ENCODE measurements around the gene GPR37L1.

Gene GPR37L1

GRCh38 chr1:202127836-202128622, 5.3 kb downstream of the GPR37L1 start:
- Histone ChIP-seq H3K79me2 (ENCODE audit: control insufficient read depth, low read length) (no peaks in the 10 kb centered on the region), H3K4me3 (ENCODE audit: low read length) (no peak overlapping the region), H3K4me1 (ENCODE audit: control insufficient read depth, low read length) (no peaks in the 10 kb centered on the region), H3K27me3 (ENCODE audit: control insufficient read depth, low read length) (peaks cover 9% of the 10 kb centered on the region), H3K4me2 (ENCODE audit: low read length) (no peak overlapping the region), H3K9me3 (ENCODE audit: control insufficient read depth, insufficient read depth, low read length) (no peaks in the 10 kb centered on the region), H3K36me3 (ENCODE audit: control insufficient read depth, low read length) (peaks cover 4% of the 10 kb centered on the region; the same call in 1 of the 2 replicates), H4K20me1 (ENCODE audit: control insufficient read depth, insufficient read depth, low read depth, low read length) (no peaks in the 10 kb centered on the region), H3K9me2 (replicated peaks; ENCODE audit: control insufficient read depth, low read length) (no peaks in the 10 kb centered on the region), H3F3A (ENCODE audit: control insufficient read depth, insufficient read depth) (no peaks in the 10 kb centered on the region), H3K27ac (ENCODE audit: low read depth, low read length) (no peak overlapping the region)
- TF ChIP-seq EZH2phosphoT487 (IDR thresholded peaks at IDR 0.05; ENCODE audit: borderline replicate concordance, low read length): no peak
- no peak for TF ChIP-seq CTCF (IDR thresholded peaks at IDR 0.05; ENCODE audit: low read depth, low read length, poor library complexity, severe bottlenecking)

GRCh38 chr1:202129453-202130296, 7.0 kb downstream of the GPR37L1 start:
- Histone ChIP-seq H3K9me2 (replicated peaks; ENCODE audit: control insufficient read depth, low read length) (no peaks in the 10 kb centered on the region), H3K27me3 (ENCODE audit: control insufficient read depth, low read length) (0 out of 2 replicates have a peak, but pooled peaks cover 3% of the 10 kb centered on the region), H3K79me2 (ENCODE audit: control insufficient read depth, low read length) (no peaks in the 10 kb centered on the region), H3K4me1 (ENCODE audit: control insufficient read depth, low read length) (no peaks in the 10 kb centered on the region), H3K27ac (ENCODE audit: low read depth, low read length) (no peak overlapping the region), H3F3A (ENCODE audit: control insufficient read depth, insufficient read depth) (no peaks in the 10 kb centered on the region), H3K36me3 (ENCODE audit: control insufficient read depth, low read length) (peaks cover 16% of the 10 kb centered on the region), H3K4me2 (ENCODE audit: low read length) (no peak overlapping the region), H4K20me1 (ENCODE audit: control insufficient read depth, insufficient read depth, low read depth, low read length) (no peaks in the 10 kb centered on the region), H3K4me3 (ENCODE audit: low read length) (no peak overlapping the region), H3K9me3 (ENCODE audit: control insufficient read depth, insufficient read depth, low read length) (no peaks in the 10 kb centered on the region)
- TF ChIP-seq EZH2phosphoT487 (IDR thresholded peaks at IDR 0.05; ENCODE audit: borderline replicate concordance, low read length) (no peak), CTCF (IDR thresholded peaks at IDR 0.05; ENCODE audit: low read depth, low read length, poor library complexity, severe bottlenecking) (no peak)

GRCh38 chr1:202130297-202130721, 7.6 kb downstream of the GPR37L1 start:
- Histone ChIP-seq H3K4me3 (ENCODE audit: low read length) (no peak overlapping the region), H3K4me1 (ENCODE audit: control insufficient read depth, low read length) (no peaks in the 10 kb centered on the region), H3K9me2 (replicated peaks; ENCODE audit: control insufficient read depth, low read length) (no peaks in the 10 kb centered on the region), H3K9me3 (ENCODE audit: control insufficient read depth, insufficient read depth, low read length) (no peaks in the 10 kb centered on the region), H3K27me3 (ENCODE audit: control insufficient read depth, low read length) (0 out of 2 replicates have a peak, but pooled peaks cover 3% of the 10 kb centered on the region), H4K20me1 (ENCODE audit: control insufficient read depth, insufficient read depth, low read depth, low read length) (no peaks in the 10 kb centered on the region), H3K4me2 (ENCODE audit: low read length) (no peak overlapping the region), H3K79me2 (ENCODE audit: control insufficient read depth, low read length) (no peaks in the 10 kb centered on the region), H3K27ac (ENCODE audit: low read depth, low read length) (no peak overlapping the region), H3K36me3 (ENCODE audit: control insufficient read depth, low read length) (peaks cover 21% of the 10 kb centered on the region), H3F3A (ENCODE audit: control insufficient read depth, insufficient read depth) (no peaks in the 10 kb centered on the region)
- TF ChIP-seq CTCF (IDR thresholded peaks at IDR 0.05; ENCODE audit: low read depth, low read length, poor library complexity, severe bottlenecking): no peak
- TF ChIP-seq EZH2phosphoT487 (IDR thresholded peaks at IDR 0.05; ENCODE audit: borderline replicate concordance, low read length): no peak

Measured in DOHH2 (cell line).